ENCODE results near the gene PARVG.

The PARVG gene

DNA sequence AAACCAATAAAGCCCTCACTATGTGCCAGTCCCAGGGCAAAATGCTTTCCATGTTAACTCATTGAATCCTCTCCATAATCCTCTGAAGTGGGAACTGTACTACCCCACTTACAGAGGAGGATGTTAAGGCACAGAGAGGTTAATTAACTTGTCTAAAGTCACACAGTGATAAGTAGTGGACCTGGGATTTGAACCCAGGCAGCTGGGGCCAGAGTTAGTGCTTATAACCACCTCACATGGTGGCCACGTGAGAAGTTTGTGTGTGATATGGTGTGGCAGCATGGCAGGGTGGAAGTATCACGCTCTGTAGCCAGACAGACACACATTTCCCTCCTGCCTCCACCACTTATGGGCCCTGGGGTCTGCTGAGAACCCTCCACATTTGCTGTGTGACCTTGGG is 16.5 kb downstream of the PARVG start:
- Histone ChIP-seq H3K4me3 (ENCODE audit: low read length) (no peak overlapping the region), H3K27ac (ENCODE audit: low read length) (no peak overlapping the region), H3K79me2 (ENCODE audit: low read length) (no peaks in the 10 kb centered on the region), H3K27me3 (replicated peaks; ENCODE audit: insufficient read depth, low read length) (peaks cover 23% of the 10 kb centered on the region), H3K36me3 (replicated peaks; ENCODE audit: insufficient read depth, low read length) (no peaks in the 10 kb centered on the region), H3F3A (ENCODE audit: insufficient read depth, low read length) (0 out of 2 replicates have a peak, but pooled peaks cover 7% of the 10 kb centered on the region), H2AFZ (ENCODE audit: low read length) (no peak overlapping the region), H3K4me1 (ENCODE audit: low read length) (peaks cover 28% of the 10 kb centered on the region), H4K20me1 (ENCODE audit: insufficient read depth, low read length) (no peaks in the 10 kb centered on the region), H3K9me2 (replicated peaks; ENCODE audit: insufficient read depth, low read length) (no peaks in the 10 kb centered on the region), H3K9ac (ENCODE audit: low read length) (no peak overlapping the region), H3K4me2 (ENCODE audit: low read depth, low read length) (no peak overlapping the region), H3K9me3 (replicated peaks; ENCODE audit: insufficient read depth, low read length) (no peaks in the 10 kb centered on the region)
- TF ChIP-seq EZH2 (optimal IDR thresholded peaks at IDR 0.05; ENCODE audit: low read depth, low read length) = no peak
- TF ChIP-seq, protein P1, sequence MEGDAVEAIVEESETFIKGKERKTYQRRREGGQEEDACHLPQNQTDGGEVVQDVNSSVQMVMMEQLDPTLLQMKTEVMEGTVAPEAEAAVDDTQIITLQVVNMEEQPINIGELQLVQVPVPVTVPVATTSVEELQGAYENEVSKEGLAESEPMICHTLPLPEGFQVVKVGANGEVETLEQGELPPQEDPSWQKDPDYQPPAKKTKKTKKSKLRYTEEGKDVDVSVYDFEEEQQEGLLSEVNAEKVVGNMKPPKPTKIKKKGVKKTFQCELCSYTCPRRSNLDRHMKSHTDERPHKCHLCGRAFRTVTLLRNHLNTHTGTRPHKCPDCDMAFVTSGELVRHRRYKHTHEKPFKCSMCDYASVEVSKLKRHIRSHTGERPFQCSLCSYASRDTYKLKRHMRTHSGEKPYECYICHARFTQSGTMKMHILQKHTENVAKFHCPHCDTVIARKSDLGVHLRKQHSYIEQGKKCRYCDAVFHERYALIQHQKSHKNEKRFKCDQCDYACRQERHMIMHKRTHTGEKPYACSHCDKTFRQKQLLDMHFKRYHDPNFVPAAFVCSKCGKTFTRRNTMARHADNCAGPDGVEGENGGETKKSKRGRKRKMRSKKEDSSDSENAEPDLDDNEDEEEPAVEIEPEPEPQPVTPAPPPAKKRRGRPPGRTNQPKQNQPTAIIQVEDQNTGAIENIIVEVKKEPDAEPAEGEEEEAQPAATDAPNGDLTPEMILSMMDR (IDR thresholded peaks at IDR 0.05; ENCODE audit: low read length) = no peak
- no peak for TF ChIP-seq EZH2phosphoT487 (IDR thresholded peaks at IDR 0.05; ENCODE audit: low read length)
- no peak for DNase-seq

DNA sequence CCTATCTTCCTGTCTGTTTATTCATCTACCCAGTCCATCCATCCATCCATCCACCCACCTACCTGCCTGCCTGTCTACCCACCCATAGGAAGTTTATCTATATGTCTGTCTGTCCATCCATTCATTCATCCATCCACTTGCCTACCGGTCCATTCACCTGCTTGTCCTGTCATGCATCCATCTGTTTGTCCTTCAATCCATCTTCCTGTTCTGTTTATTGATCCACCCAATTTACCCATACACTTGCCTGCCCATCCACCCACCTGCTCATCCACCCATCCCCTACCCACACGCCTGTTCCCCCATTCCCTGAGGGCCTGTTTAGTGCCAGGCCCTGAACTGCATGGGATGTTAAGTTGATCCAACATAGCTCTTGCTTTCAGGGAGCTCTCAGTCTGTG is 18.4 kb downstream of the PARVG start:
- TF ChIP-seq EZH2phosphoT487 (IDR thresholded peaks at IDR 0.05; ENCODE audit: low read length) = no peak
- TF ChIP-seq, protein P1 (IDR thresholded peaks at IDR 0.05; ENCODE audit: low read length) = no peak
- no peak for TF ChIP-seq EZH2 (optimal IDR thresholded peaks at IDR 0.05; ENCODE audit: low read depth, low read length)
- Histone ChIP-seq H3K4me3 (ENCODE audit: low read length) (no peak overlapping the region), H3K27me3 (replicated peaks; ENCODE audit: insufficient read depth, low read length) (peaks cover 33% of the 10 kb centered on the region), H3K9me2 (replicated peaks; ENCODE audit: insufficient read depth, low read length) (no peaks in the 10 kb centered on the region), H3K9me3 (replicated peaks; ENCODE audit: insufficient read depth, low read length) (no peaks in the 10 kb centered on the region), H3K4me1 (ENCODE audit: low read length) (peaks cover 10% of the 10 kb centered on the region; the same call in 1 of the 2 replicates), H3K79me2 (ENCODE audit: low read length) (no peaks in the 10 kb centered on the region), H3F3A (ENCODE audit: insufficient read depth, low read length) (no peaks in the 10 kb centered on the region), H3K27ac (ENCODE audit: low read length) (no peak overlapping the region), H3K9ac (ENCODE audit: low read length) (no peak overlapping the region), H4K20me1 (ENCODE audit: insufficient read depth, low read length) (no peaks in the 10 kb centered on the region), H3K4me2 (ENCODE audit: low read depth, low read length) (no peak overlapping the region), H2AFZ (ENCODE audit: low read length) (no peak overlapping the region), H3K36me3 (replicated peaks; ENCODE audit: insufficient read depth, low read length) (no peaks in the 10 kb centered on the region)
- DNase-seq = no peak

DNA sequence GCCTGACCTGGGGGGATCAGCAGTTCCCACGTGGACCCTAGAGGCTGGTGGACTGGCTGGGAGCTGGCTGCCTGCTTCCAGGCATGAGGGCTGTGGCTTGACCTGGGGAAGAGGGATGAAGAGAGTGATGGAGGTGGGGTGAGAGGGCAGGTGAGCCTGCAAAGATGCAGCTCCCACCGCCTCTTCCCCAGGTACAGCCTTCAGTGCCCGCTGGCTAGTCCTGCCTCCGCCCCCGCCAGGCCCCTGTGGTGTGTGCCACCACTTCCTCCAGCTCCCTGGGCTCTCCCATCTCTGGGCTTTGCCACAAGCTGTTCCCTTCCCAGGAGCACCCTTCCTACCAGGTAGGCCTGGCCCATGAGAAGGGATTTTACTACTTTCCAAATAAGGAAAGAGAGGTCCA is 19.1 kb downstream of the PARVG start:
- Histone ChIP-seq H3K79me2 (ENCODE audit: low read length) (no peaks in the 10 kb centered on the region), H3K36me3 (replicated peaks; ENCODE audit: insufficient read depth, low read length) (no peaks in the 10 kb centered on the region), H3K9me3 (replicated peaks; ENCODE audit: insufficient read depth, low read length) (no peaks in the 10 kb centered on the region), H2AFZ (ENCODE audit: low read length) (no peak overlapping the region), H3K27me3 (replicated peaks; ENCODE audit: insufficient read depth, low read length) (peaks cover 40% of the 10 kb centered on the region), H3K9me2 (replicated peaks; ENCODE audit: insufficient read depth, low read length) (no peaks in the 10 kb centered on the region), H3K4me1 (ENCODE audit: low read length) (peaks cover 8% of the 10 kb centered on the region; the same call in 1 of the 2 replicates), H3K4me2 (ENCODE audit: low read depth, low read length) (no peak overlapping the region), H4K20me1 (ENCODE audit: insufficient read depth, low read length) (no peaks in the 10 kb centered on the region), H3F3A (ENCODE audit: insufficient read depth, low read length) (no peaks in the 10 kb centered on the region), H3K27ac (ENCODE audit: low read length) (no peak overlapping the region), H3K9ac (ENCODE audit: low read length) (no peak overlapping the region), H3K4me3 (ENCODE audit: low read length) (no peak overlapping the region)
- no peak for DNase-seq
- no peak for TF ChIP-seq EZH2phosphoT487 (IDR thresholded peaks at IDR 0.05; ENCODE audit: low read length)
- TF ChIP-seq EZH2 (optimal IDR thresholded peaks at IDR 0.05; ENCODE audit: low read depth, low read length) = no peak
- TF ChIP-seq, protein P1 (IDR thresholded peaks at IDR 0.05; ENCODE audit: low read length) = no peak
